OCI-LY3 (cell line): ENCODE measurements around the gene COL1A1.

Experiments
- H2AFZ ChIP-seq: fragments of 200-600, 300-600 bp; shearing (Covaris generic); 2 replicates; pipeline ENCODE4 v1.6.0; 2014; ENCODE audit warnings: antibody characterized with exemption, low read depth, low read length
- H3K27ac ChIP-seq: fragments of 200-600, 300-600 bp; sonication (generic); 2 replicates; pipeline ENCODE4 v1.5.1; 2014; ENCODE audit warnings: mild to moderate bottlenecking, low read length, moderate library complexity, mixed read lengths
- H3K27me3 ChIP-seq: fragments of 200-600, 300-600 bp; sonication (generic); 2 replicates; pipeline ENCODE4 v1.6.1; 2014; ENCODE audit warnings: low read depth, low read length, mixed read lengths
- H3K36me3 ChIP-seq: fragments of 200-600, 300-600 bp; sonication (generic); replicated peaks from 2 replicates; pipeline ENCODE3; 2014; ENCODE audit warnings: low read depth, low read length, mixed read lengths
- H3K4me1 ChIP-seq: fragments of 300-600, 200-600 bp; sonication (generic); 2 replicates; pipeline ENCODE4 v1.6.1; 2014; ENCODE audit warnings: low read length, mixed read lengths
- H3K4me2 ChIP-seq: fragments of 200-600, 300-600 bp; sonication (generic); 2 replicates; pipeline ENCODE4 v1.6.1; 2014; ENCODE audit warnings: low read length, mixed read lengths
- H3K4me3 ChIP-seq: fragments of 300-600, 200-600 bp; sonication (generic); 2 replicates; pipeline ENCODE4 v1.5.1; 2014; ENCODE audit warnings: antibody characterized with exemption, mild to moderate bottlenecking, low read length, moderate library complexity
- H3K79me2 ChIP-seq: fragments of 300-600, 200-600 bp; shearing (Covaris generic); 2 replicates; pipeline ENCODE4 v1.6.1; 2014; ENCODE audit warnings: mild to moderate bottlenecking, low read length, mixed read lengths
- H3K9ac ChIP-seq: fragments of 300-600, 200-600 bp; shearing (Covaris generic); 2 replicates; pipeline ENCODE4 v1.6.0; 2014; ENCODE audit warnings: mild to moderate bottlenecking, low read length, moderate library complexity
- H3K9me3 ChIP-seq: fragments of 200-600, 300-600 bp; shearing (Covaris generic); 2 replicates; pipeline ENCODE4 v1.6.1; 2014; ENCODE audit warnings: low read length, mixed read lengths; ENCODE audit not compliant: insufficient read depth
- H4K20me1 ChIP-seq: fragments of 200-600, 300-600 bp; sonication (generic); 2 replicates; pipeline ENCODE4 v1.6.1; 2016; ENCODE audit warnings: low read length, mixed read lengths; ENCODE audit not compliant: insufficient read depth
- EZH2phosphoT487 ChIP-seq: fragments of 200-600 bp; shearing (Covaris generic); IDR thresholded peaks from 2 replicates; pipeline ENCODE4 v1.6.1; 2018; ENCODE audit warnings: antibody characterized with exemption, mixed run types, low read depth
- TF ChIP-seq, protein P1 (sequence below): fragments of 200-600, 300-600 bp; sonication (generic); IDR thresholded peaks from 2 replicates; pipeline ENCODE4 v1.5.1; 2014; ENCODE audit warnings: antibody characterized with exemption, low read length, low read depth

COL1A1 gene

GRCh38 chr17:50201276-50201854, at the start of gene COL1A1:
TSS of gene COL1A1 (minus strand) at chr17:50201631. CDS start at chr17:50201513, 118 bp downstream.
- H3K9ac ChIP-seq, result peak within 1 kb of the TSS; percentile 62
- H3K4me1 ChIP-seq, result peaks cover 11% of the 10 kb centered on the region
- H3K4me3 ChIP-seq, result peak within 1 kb of the TSS; percentile 86
- no peaks in the 10 kb centered on the region for H3K79me2 ChIP-seq
- no peaks in the 10 kb centered on the region for H4K20me1 ChIP-seq
- H3K27ac ChIP-seq, result no peak within 1 kb of the TSS
- peak within 1 kb of the TSS; percentile 71; the same call in 1 of the 2 replicates for H2AFZ ChIP-seq
- peaks cover 52% of the 10 kb centered on the region for H3K27me3 ChIP-seq
- H3K4me2 ChIP-seq, result peak within 1 kb of the TSS; percentile 98
- no peaks in the 10 kb centered on the region for H3K36me3 ChIP-seq
- TF ChIP-seq, protein P1, sequence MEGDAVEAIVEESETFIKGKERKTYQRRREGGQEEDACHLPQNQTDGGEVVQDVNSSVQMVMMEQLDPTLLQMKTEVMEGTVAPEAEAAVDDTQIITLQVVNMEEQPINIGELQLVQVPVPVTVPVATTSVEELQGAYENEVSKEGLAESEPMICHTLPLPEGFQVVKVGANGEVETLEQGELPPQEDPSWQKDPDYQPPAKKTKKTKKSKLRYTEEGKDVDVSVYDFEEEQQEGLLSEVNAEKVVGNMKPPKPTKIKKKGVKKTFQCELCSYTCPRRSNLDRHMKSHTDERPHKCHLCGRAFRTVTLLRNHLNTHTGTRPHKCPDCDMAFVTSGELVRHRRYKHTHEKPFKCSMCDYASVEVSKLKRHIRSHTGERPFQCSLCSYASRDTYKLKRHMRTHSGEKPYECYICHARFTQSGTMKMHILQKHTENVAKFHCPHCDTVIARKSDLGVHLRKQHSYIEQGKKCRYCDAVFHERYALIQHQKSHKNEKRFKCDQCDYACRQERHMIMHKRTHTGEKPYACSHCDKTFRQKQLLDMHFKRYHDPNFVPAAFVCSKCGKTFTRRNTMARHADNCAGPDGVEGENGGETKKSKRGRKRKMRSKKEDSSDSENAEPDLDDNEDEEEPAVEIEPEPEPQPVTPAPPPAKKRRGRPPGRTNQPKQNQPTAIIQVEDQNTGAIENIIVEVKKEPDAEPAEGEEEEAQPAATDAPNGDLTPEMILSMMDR, result no peak
- TF ChIP-seq EZH2phosphoT487, result no peak
- no peaks in the 10 kb centered on the region for H3K9me3 ChIP-seq

- H4K20me1 ChIP-seq, result no peaks in the 10 kb centered on the region
- no peaks in the 10 kb centered on the region; the same call in 1 of the 2 replicates for H3K27me3 ChIP-seq
- H3K9ac ChIP-seq, result no peak overlapping the region
- H3K79me2 ChIP-seq, result no peaks in the 10 kb centered on the region
- H3K4me2 ChIP-seq, result no peak overlapping the region
- no peaks in the 10 kb centered on the region for H3K4me1 ChIP-seq
- no peak for TF ChIP-seq EZH2phosphoT487
- TF ChIP-seq, protein P1, result no peak
- no peak overlapping the region for H2AFZ ChIP-seq
- H3K36me3 ChIP-seq, result no peaks in the 10 kb centered on the region
- no peak overlapping the region for H3K4me3 ChIP-seq
- H3K9me3 ChIP-seq, result no peaks in the 10 kb centered on the region
- no peak overlapping the region for H3K27ac ChIP-seq
Observed at GRCh38 chr17:50248255-50248654, 46.8 kb upstream of the COL1A1 start.

GRCh38 chr17:50244771-50245170, 43.3 kb upstream of the COL1A1 start:
- no peaks in the 10 kb centered on the region for H3K4me1 ChIP-seq
- no peaks in the 10 kb centered on the region for H3K79me2 ChIP-seq
- H3K27me3 ChIP-seq, result no peaks in the 10 kb centered on the region; the same call in 1 of the 2 replicates
- no peak overlapping the region for H3K4me2 ChIP-seq
- no peak overlapping the region for H2AFZ ChIP-seq
- no peak overlapping the region for H3K4me3 ChIP-seq
- no peak overlapping the region for H3K9ac ChIP-seq
- no peak for TF ChIP-seq EZH2phosphoT487
- TF ChIP-seq, protein P1, result no peak
- H3K36me3 ChIP-seq, result no peaks in the 10 kb centered on the region
- no peaks in the 10 kb centered on the region for H4K20me1 ChIP-seq
- H3K27ac ChIP-seq, result no peak overlapping the region
- no peaks in the 10 kb centered on the region for H3K9me3 ChIP-seq

DNA sequence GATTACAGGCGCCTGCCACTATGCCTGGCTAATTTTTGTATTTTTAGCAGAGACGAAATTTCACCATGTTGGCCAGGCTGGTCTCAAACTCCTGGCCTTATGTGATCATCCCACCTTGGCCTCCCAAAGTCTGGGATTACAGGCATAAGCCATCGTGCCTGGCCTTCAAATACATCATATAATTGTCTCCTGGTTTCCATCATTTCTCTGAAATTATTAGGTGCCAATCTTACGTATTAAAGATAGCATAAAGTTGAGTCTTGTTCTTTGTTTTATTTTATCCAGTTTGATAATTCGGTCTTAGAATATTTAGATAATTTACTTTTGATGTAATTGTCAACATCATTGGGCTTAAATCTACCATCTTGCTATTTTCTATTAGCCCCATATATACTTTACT, 40.0 kb upstream of the COL1A1 start:
- no peaks in the 10 kb centered on the region for H3K4me1 ChIP-seq

More for the DNA sequence above, 40.0 kb upstream of the COL1A1 start:
- H4K20me1 ChIP-seq, result no peaks in the 10 kb centered on the region
- H3K4me3 ChIP-seq, result no peak overlapping the region
- peaks cover 30% of the 10 kb centered on the region for H3K27me3 ChIP-seq
- H3K79me2 ChIP-seq, result no peaks in the 10 kb centered on the region
- no peaks in the 10 kb centered on the region for H3K9me3 ChIP-seq
- no peak overlapping the region for H3K9ac ChIP-seq
- H3K36me3 ChIP-seq, result no peaks in the 10 kb centered on the region
- H2AFZ ChIP-seq, result no peak overlapping the region
- TF ChIP-seq, protein P1, result no peak
- no peak for TF ChIP-seq EZH2phosphoT487
- no peak overlapping the region for H3K27ac ChIP-seq
- H3K4me2 ChIP-seq, result no peak overlapping the region
